ENCODE data around the gene VMP1. TPM values are rescaled to one million over a fixed set of nuclear protein-coding genes. Genes with fewer than 3 reads are reported as not detected.

Gene VMP1
- total and polyA plus RNA-seq, 2 of the 4 experiments (the other 2 are of a cell fraction): 89.8 to 197 TPM

DNA sequence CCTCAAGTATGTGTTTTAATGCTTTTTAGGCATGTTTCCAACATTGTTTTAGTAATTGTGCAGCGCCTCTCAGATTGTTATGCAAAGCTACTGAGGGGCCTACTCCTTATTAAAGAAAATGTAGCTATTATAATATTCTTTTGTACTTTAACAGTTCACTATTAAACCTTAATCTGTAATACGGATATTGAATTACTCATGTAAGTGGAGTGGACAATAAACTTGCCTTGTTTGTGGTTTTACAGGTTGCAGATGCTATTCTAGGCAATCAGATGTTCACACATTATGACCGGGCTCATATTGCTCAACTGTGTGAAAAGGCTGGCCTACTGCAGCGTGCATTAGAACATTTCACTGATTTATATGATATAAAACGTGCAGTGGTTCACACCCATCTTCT is 41.2 kb upstream of the VMP1 start:
- dilution Hi-C loops (cut with HindIII; ENCODE audit: low sequenced_read_pairs, unreplicated experiment): no loop called here
- no peak overlapping the region for H3K4ac ChIP-seq (ENCODE audit: low read depth, low read length)
- H4K5ac ChIP-seq (ENCODE audit: low read depth, low read length): no peak overlapping the region
- no peak overlapping the region for H2BK120ac ChIP-seq (ENCODE audit: low read depth, low read length)
- no peak overlapping the region for H3K18ac ChIP-seq (ENCODE audit: low read depth, low read length)
- H3K4me1 ChIP-seq (ENCODE audit: control insufficient read depth, insufficient read depth, low read length): peaks cover 12% of the 10 kb centered on the region
- no peak overlapping the region for H3K4me2 ChIP-seq (ENCODE audit: low read depth, low read length)
- no peak overlapping the region for H3K14ac ChIP-seq (replicated peaks; ENCODE audit: low read depth, low read length)
- peaks cover 18% of the 10 kb centered on the region; the same call in 1 of the 2 replicates for H4K20me1 ChIP-seq (ENCODE audit: insufficient read depth, low read length)
- H2BK20ac ChIP-seq (ENCODE audit: low read depth, low read length): no peak overlapping the region
- in situ Hi-C loops (cut with MboI; ENCODE audit: low sequenced_read_pairs): no loop called here
- 0 out of 4 replicates have a peak overlapping the region, but pooled peaks of 1 of the 2 experiments have one; percentile 14 for H4K8ac ChIP-seq (ENCODE audit: low read depth in 2 of 2, low read length in 2 of 2)
- CTCF ChIA-PET: interaction anchor here (0.6 kb wide), 1 partner anchor 165 kb away, joined by 3 read pairs; no protein-coding TSS in a partner anchor
- POLR2A ChIA-PET (ENCODE audit: unreplicated experiment): no interaction called here
- TF ChIP-seq, protein P1, sequence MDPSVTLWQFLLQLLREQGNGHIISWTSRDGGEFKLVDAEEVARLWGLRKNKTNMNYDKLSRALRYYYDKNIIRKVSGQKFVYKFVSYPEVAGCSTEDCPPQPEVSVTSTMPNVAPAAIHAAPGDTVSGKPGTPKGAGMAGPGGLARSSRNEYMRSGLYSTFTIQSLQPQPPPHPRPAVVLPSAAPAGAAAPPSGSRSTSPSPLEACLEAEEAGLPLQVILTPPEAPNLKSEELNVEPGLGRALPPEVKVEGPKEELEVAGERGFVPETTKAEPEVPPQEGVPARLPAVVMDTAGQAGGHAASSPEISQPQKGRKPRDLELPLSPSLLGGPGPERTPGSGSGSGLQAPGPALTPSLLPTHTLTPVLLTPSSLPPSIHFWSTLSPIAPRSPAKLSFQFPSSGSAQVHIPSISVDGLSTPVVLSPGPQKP (IDR thresholded peaks at IDR 0.05; ENCODE audit: borderline replicate concordance, low read depth, low read length): no peak
- TF ChIP-seq, protein P2, sequence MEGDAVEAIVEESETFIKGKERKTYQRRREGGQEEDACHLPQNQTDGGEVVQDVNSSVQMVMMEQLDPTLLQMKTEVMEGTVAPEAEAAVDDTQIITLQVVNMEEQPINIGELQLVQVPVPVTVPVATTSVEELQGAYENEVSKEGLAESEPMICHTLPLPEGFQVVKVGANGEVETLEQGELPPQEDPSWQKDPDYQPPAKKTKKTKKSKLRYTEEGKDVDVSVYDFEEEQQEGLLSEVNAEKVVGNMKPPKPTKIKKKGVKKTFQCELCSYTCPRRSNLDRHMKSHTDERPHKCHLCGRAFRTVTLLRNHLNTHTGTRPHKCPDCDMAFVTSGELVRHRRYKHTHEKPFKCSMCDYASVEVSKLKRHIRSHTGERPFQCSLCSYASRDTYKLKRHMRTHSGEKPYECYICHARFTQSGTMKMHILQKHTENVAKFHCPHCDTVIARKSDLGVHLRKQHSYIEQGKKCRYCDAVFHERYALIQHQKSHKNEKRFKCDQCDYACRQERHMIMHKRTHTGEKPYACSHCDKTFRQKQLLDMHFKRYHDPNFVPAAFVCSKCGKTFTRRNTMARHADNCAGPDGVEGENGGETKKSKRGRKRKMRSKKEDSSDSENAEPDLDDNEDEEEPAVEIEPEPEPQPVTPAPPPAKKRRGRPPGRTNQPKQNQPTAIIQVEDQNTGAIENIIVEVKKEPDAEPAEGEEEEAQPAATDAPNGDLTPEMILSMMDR (conservative IDR thresholded peaks at IDR 0.05; ENCODE audit: low read depth, low read length): no peak
- TF ChIP-seq SMC3 (IDR thresholded peaks at IDR 0.05; ENCODE audit: low read depth, low read length) (no peak), CEBPB (IDR thresholded peaks at IDR 0.05; ENCODE audit: low read depth, low read length) (no peak), CHD1 (IDR thresholded peaks at IDR 0.05; ENCODE audit: low read depth, low read length) (no peak), BHLHE40 (IDR thresholded peaks at IDR 0.05; ENCODE audit: low read depth, low read length) (no peak), RCOR1 (IDR thresholded peaks at IDR 0.05; ENCODE audit: insufficient replicate concordance, low read length) (no peak), MAZ (IDR thresholded peaks at IDR 0.05; ENCODE audit: borderline replicate concordance, low read depth, low read length) (no peak), POLR2A (IDR thresholded peaks at IDR 0.05; ENCODE audit: low read depth, low read length) (no peak), MXI1 (IDR thresholded peaks at IDR 0.05; ENCODE audit: borderline replicate concordance, low read depth, low read length) (no peak)
- no peak overlapping the region for H3K4me3 ChIP-seq (ENCODE audit: insufficient read depth, low read depth, low read length)
- H3K27ac ChIP-seq (ENCODE audit: insufficient read depth, low read length): no peak overlapping the region
- no peak overlapping the region for H3K9ac ChIP-seq (ENCODE audit: low read depth, low read length)
- H2BK15ac ChIP-seq (ENCODE audit: low read depth, low read length): no peak overlapping the region
- H2AFZ ChIP-seq (replicated peaks; ENCODE audit: low read length, poor library complexity): no peak overlapping the region
- no peak overlapping the region for H3K56ac ChIP-seq (ENCODE audit: extremely low read depth, insufficient read depth, low read length)
- H4K91ac ChIP-seq (ENCODE audit: insufficient read depth, low read depth, low read length): no peak overlapping the region
- no peak for DNase-seq
- peaks cover 22 to 51% of the 10 kb centered on the region in 2 experiments for H3K79me1 ChIP-seq (ENCODE audit: low read depth in 1 of 2, low read length in 2 of 2)
- no peak overlapping the region for H2BK5ac ChIP-seq (ENCODE audit: low read depth, low read length, poor library complexity, severe bottlenecking)
- no peak overlapping the region for H2AK5ac ChIP-seq (ENCODE audit: low read depth, low read length)
- BruUV-seq (replicated peaks): TSS peak; percentile 61
- H3K9me1 ChIP-seq (ENCODE audit: insufficient read depth, low read length): peaks cover 7% of the 10 kb centered on the region; the same call in 1 of the 2 replicates
- no peaks in the 10 kb centered on the region for H3K27me3 ChIP-seq (ENCODE audit: control insufficient read depth, insufficient read depth, low read length)
- H2AK9ac ChIP-seq (replicated peaks; ENCODE audit: low read depth, low read length, poor library complexity): no peak overlapping the region
- H3K36me3 ChIP-seq (ENCODE audit: control insufficient read depth, insufficient read depth, low read length): peaks cover 44% of the 10 kb centered on the region
- intact Hi-C loops (cut with micrococcal nuclease): no loop called here
- WGBS, 2 experiments (ENCODE audit: extremely low coverage in 2 of 2, insufficient read length in 1 of 2): no CpG with 5 or more reads among the region's 5 CpGs
- no peak overlapping the region for H3K23ac ChIP-seq (ENCODE audit: low read depth, low read length)
- no peak for ATAC-seq (ENCODE audit: low read depth)
- no peaks in the 10 kb centered on the region for H3K9me3 ChIP-seq (ENCODE audit: control insufficient read depth, insufficient read depth, low read length)

All from IMR-90 (cell line).